Measurements from ENCODE around the gene GPR55.

GRCh38 chr2:230873661-230874401 lies 51.2 kb downstream of the GPR55 start:
- TF ChIP-seq EZH2 (IDR thresholded peaks at IDR 0.05; ENCODE audit: low read depth, low read length, severe bottlenecking) = no peak
- no peak for TF ChIP-seq GABPA (IDR thresholded peaks at IDR 0.05; ENCODE audit: borderline replicate concordance, insufficient read depth, low read length)
- TF ChIP-seq CTCF (IDR thresholded peaks at IDR 0.05; ENCODE audit: control extremely low read depth in 1 of 3, insufficient read depth in 1 of 3, low read depth in 1 of 3, low read length in 3 of 3) = no peak
- TF ChIP-seq POLR2A (IDR thresholded peaks at IDR 0.05; ENCODE audit: control extremely low read depth in 1 of 2, low read depth in 2 of 2, low read length in 2 of 2) = no peak
- no peak for TF ChIP-seq TBP (IDR thresholded peaks at IDR 0.05; ENCODE audit: low read depth, low read length)
- no peak for TF ChIP-seq TAF7 (optimal IDR thresholded peaks at IDR 0.05; ENCODE audit: borderline replicate concordance, low read depth, low read length)
- no peak for TF ChIP-seq SUZ12 (IDR thresholded peaks at IDR 0.05; ENCODE audit: low read length)

Measured in H1 (cell line).